ENCODE measurements around the gene TMEM232. TPM values are rescaled to one million over a fixed set of nuclear protein-coding genes. Genes with fewer than 3 reads are reported as not detected.

TMEM232 gene
- total RNA-seq, 2 experiments from 2014 or later, result 0.98 to 1.1 TPM

GRCh38 chr5:110612794-110613247 lies 113.7 kb downstream of the TMEM232 start:
- Mint-ChIP-seq H3K36me3 (ENCODE audit: low read depth) (no peaks in the 10 kb centered on the region), H3K27me3 (no peaks in the 10 kb centered on the region), H3K4me1 (ENCODE audit: low read depth) (no peaks in the 10 kb centered on the region), H3K9me3 (no peaks in the 10 kb centered on the region), H3K27ac (no peak overlapping the region), H3K4me3 (no peak overlapping the region)
- no peak for TF ChIP-seq CTCF (IDR thresholded peaks at IDR 0.05)
- no peaks in the 10 kb centered on the region for H3K4me1 ChIP-seq (ENCODE audit: insufficient read depth, low read length)
- no peak overlapping the region for H3K4me3 ChIP-seq (ENCODE audit: low read length)
- POLR2A ChIA-PET, result no interaction called here
- DNase-seq (no peak), ATAC-seq (ENCODE audit: poor library complexity) (no peak)
- CTCF ChIA-PET, result no interaction called here
- no peak overlapping the region for H3K27ac ChIP-seq (ENCODE audit: low read depth in 1 of 2, low read length in 2 of 2)
- intact Hi-C loops (cut with DNase I, micrococcal nuclease), result no loop called here
- H3K36me3 ChIP-seq (ENCODE audit: insufficient read depth, low read length), result no peaks in the 10 kb centered on the region
- H3K27me3 ChIP-seq (ENCODE audit: control insufficient read depth in 1 of 2, insufficient read depth in 2 of 2, low read length in 2 of 2), result no peaks in the 10 kb centered on the region
- peaks cover 0 to 4% of the 10 kb centered on the region in 2 experiments for H3K9me3 ChIP-seq (ENCODE audit: control insufficient read depth in 1 of 2, insufficient read depth in 1 of 2, low read length in 2 of 2)

- Mint-ChIP-seq H3K27me3 (no peaks in the 10 kb centered on the region), H3K4me3 (no peak overlapping the region), H3K4me1 (ENCODE audit: low read depth) (no peaks in the 10 kb centered on the region), H3K27ac (no peak overlapping the region), H3K36me3 (ENCODE audit: low read depth) (no peaks in the 10 kb centered on the region), H3K9me3 (no peaks in the 10 kb centered on the region)
- CTCF ChIA-PET, result no interaction called here
- intact Hi-C loops (cut with DNase I, micrococcal nuclease), result no loop called here
- H3K36me3 ChIP-seq (ENCODE audit: insufficient read depth, low read length), result no peaks in the 10 kb centered on the region
- POLR2A ChIA-PET, result no interaction called here
- H3K4me3 ChIP-seq (ENCODE audit: low read length), result no peak overlapping the region
- no peaks in the 10 kb centered on the region for H3K4me1 ChIP-seq (ENCODE audit: insufficient read depth, low read length)
- H3K27me3 ChIP-seq (ENCODE audit: control insufficient read depth in 1 of 2, insufficient read depth in 2 of 2, low read length in 2 of 2), result no peaks in the 10 kb centered on the region
- H3K27ac ChIP-seq (ENCODE audit: low read depth in 1 of 2, low read length in 2 of 2), result no peak overlapping the region
- peaks cover 0 to 4% of the 10 kb centered on the region in 2 experiments for H3K9me3 ChIP-seq (ENCODE audit: control insufficient read depth in 1 of 2, insufficient read depth in 1 of 2, low read length in 2 of 2)
- DNase-seq (no peak), ATAC-seq (ENCODE audit: poor library complexity) (no peak)
- TF ChIP-seq CTCF (IDR thresholded peaks at IDR 0.05), result no peak
Measured at GRCh38 chr5:110611817-110612216, 114.7 kb downstream of the TMEM232 start.

- Mint-ChIP-seq H3K27me3 (peaks cover 10% of the 10 kb centered on the region), H3K4me1 (ENCODE audit: low read depth) (no peaks in the 10 kb centered on the region), H3K36me3 (ENCODE audit: low read depth) (no peaks in the 10 kb centered on the region), H3K9me3 (peaks cover 3% of the 10 kb centered on the region), H3K27ac (no peak overlapping the region), H3K4me3 (no peak overlapping the region)
- no peak for TF ChIP-seq CTCF (IDR thresholded peaks at IDR 0.05)
- intact Hi-C loops (cut with DNase I, micrococcal nuclease), result no loop called here
- no peak for DNase-seq
- no peak for ATAC-seq (ENCODE audit: poor library complexity)
- ChIA-PET CTCF (no interaction called here), POLR2A (no interaction called here)
- Histone ChIP-seq H3K36me3 (ENCODE audit: insufficient read depth, low read length) (no peaks in the 10 kb centered on the region), H3K9me3 (ENCODE audit: control insufficient read depth in 1 of 2, insufficient read depth in 1 of 2, low read length in 2 of 2) (no peaks in the 10 kb centered on the region), H3K4me3 (ENCODE audit: low read length) (no peak overlapping the region), H3K27ac (ENCODE audit: low read depth in 1 of 2, low read length in 2 of 2) (no peak overlapping the region), H3K4me1 (ENCODE audit: insufficient read depth, low read length) (no peaks in the 10 kb centered on the region), H3K27me3 (ENCODE audit: control insufficient read depth in 1 of 2, insufficient read depth in 2 of 2, low read length in 2 of 2) (peaks cover 0 to 4% of the 10 kb centered on the region in 2 experiments)
Measured at GRCh38 chr5:110594866-110595265, 131.6 kb downstream of the TMEM232 start.

Measured in CD4-positive, alpha-beta T cell (primary cell).